ENCODE measurements around the gene GSTT4. TPM values are rescaled to one million over a fixed set of nuclear protein-coding genes. Genes with fewer than 3 reads are reported as not detected.

Gene GSTT4
- total RNA-seq, 1 donor from 2014 or later: not detected

- Mint-ChIP-seq H3K36me3 (peaks cover 11% of the 10 kb centered on the region), H3K4me1 (ENCODE audit: unreplicated experiment) (peaks cover 8% of the 10 kb centered on the region), H3K27ac (no peak overlapping the region), H3K9me3 (no peaks in the 10 kb centered on the region), H3K27me3 (no peaks in the 10 kb centered on the region), H3K4me3 (no peak overlapping the region)
- TF ChIP-seq, protein P1, sequence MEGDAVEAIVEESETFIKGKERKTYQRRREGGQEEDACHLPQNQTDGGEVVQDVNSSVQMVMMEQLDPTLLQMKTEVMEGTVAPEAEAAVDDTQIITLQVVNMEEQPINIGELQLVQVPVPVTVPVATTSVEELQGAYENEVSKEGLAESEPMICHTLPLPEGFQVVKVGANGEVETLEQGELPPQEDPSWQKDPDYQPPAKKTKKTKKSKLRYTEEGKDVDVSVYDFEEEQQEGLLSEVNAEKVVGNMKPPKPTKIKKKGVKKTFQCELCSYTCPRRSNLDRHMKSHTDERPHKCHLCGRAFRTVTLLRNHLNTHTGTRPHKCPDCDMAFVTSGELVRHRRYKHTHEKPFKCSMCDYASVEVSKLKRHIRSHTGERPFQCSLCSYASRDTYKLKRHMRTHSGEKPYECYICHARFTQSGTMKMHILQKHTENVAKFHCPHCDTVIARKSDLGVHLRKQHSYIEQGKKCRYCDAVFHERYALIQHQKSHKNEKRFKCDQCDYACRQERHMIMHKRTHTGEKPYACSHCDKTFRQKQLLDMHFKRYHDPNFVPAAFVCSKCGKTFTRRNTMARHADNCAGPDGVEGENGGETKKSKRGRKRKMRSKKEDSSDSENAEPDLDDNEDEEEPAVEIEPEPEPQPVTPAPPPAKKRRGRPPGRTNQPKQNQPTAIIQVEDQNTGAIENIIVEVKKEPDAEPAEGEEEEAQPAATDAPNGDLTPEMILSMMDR (conservative IDR thresholded peaks at IDR 0.05): no peak
- DNase-seq (ENCODE audit: extremely low spot score, unreplicated experiment): no peak
Observed at GRCh38 chr22:24039046-24039445, 33.8 kb upstream of the GSTT4 start.

GRCh38 chr22:24037851-24038765, 32.9 kb upstream of the GSTT4 start:
- H3K36me3 Mint-ChIP-seq: peaks cover 11% of the 10 kb centered on the region
- no peak overlapping the region for H3K27ac Mint-ChIP-seq
- TF ChIP-seq, protein P1 (conservative IDR thresholded peaks at IDR 0.05): no peak
- no peak overlapping the region for H3K4me3 Mint-ChIP-seq
- H3K27me3 Mint-ChIP-seq: no peaks in the 10 kb centered on the region
- H3K4me1 Mint-ChIP-seq (ENCODE audit: unreplicated experiment): peaks cover 16% of the 10 kb centered on the region
- DNase-seq (ENCODE audit: extremely low spot score, unreplicated experiment): peak; percentile 40
- H3K9me3 Mint-ChIP-seq: no peaks in the 10 kb centered on the region

- peaks cover 11% of the 10 kb centered on the region for H3K36me3 Mint-ChIP-seq
- TF ChIP-seq, protein P1 (conservative IDR thresholded peaks at IDR 0.05): no peak
- H3K4me1 Mint-ChIP-seq (ENCODE audit: unreplicated experiment): peaks cover 21% of the 10 kb centered on the region
- no peak overlapping the region for H3K27ac Mint-ChIP-seq
- no peaks in the 10 kb centered on the region for H3K27me3 Mint-ChIP-seq
- peak; percentile 22 for DNase-seq (ENCODE audit: extremely low spot score, unreplicated experiment)
- H3K9me3 Mint-ChIP-seq: no peaks in the 10 kb centered on the region
- H3K4me3 Mint-ChIP-seq: no peak overlapping the region
Observed at GRCh38 chr22:24035296-24035695, 30.0 kb upstream of the GSTT4 start.

DNA sequence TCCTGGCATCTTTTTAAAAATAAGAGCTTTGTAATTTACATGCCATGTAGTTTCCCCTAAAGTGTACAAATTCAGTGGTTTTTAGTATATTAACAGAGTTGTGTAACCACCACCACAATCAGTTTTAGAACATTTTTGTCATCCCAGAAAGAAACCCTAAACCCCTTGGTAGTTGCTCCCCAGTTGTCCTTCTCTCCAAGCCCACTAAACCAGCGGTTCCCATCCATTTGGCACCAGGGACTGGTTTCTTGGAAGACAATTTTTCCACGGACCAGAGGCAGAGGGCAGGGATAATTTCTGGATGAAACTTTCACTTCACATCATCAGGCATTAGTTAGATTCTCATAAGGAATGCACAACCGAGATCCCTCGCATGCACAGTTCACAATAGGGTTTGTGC, 28.5 kb upstream of the GSTT4 start:
- H3K4me1 Mint-ChIP-seq (ENCODE audit: unreplicated experiment): peaks cover 28% of the 10 kb centered on the region
- no peak for DNase-seq (ENCODE audit: extremely low spot score, unreplicated experiment)
- peaks cover 8% of the 10 kb centered on the region for H3K36me3 Mint-ChIP-seq
- H3K27ac Mint-ChIP-seq: no peak overlapping the region
- TF ChIP-seq, protein P1 (conservative IDR thresholded peaks at IDR 0.05): no peak
- no peaks in the 10 kb centered on the region for H3K27me3 Mint-ChIP-seq
- no peak overlapping the region for H3K4me3 Mint-ChIP-seq
- H3K9me3 Mint-ChIP-seq: no peaks in the 10 kb centered on the region

- Mint-ChIP-seq H3K4me1 (ENCODE audit: unreplicated experiment) (peaks cover 45% of the 10 kb centered on the region), H3K27me3 (no peaks in the 10 kb centered on the region), H3K27ac (no peak overlapping the region), H3K9me3 (no peaks in the 10 kb centered on the region), H3K4me3 (no peak overlapping the region), H3K36me3 (peaks cover 6% of the 10 kb centered on the region)
- DNase-seq (ENCODE audit: extremely low spot score, unreplicated experiment): no peak
- TF ChIP-seq, protein P1 (conservative IDR thresholded peaks at IDR 0.05): no peak
Observed at GRCh38 chr22:24030186-24030702, 25.0 kb upstream of the GSTT4 start.
